ENCODE measurements around the gene MCRIP1.

DNA sequence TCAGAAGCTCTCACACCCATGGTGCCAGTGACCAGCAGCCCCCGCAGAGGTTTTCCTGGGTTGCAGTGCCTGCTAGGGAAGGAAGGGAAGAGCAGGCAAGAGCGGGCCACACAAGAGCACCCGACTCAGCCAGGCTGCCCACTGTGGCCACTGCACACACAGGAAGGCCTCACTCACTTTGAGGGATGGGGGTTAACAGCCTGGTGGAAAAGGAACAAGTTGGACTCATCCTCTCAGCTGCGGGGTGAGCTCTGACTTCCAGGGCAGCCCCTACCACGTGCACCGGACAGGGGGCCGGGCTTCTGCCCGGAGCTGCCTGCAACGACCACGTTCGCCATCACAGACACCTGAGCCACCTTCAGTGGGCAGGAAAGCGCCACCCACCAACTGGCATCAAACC, 19.1 kb upstream of the MCRIP1 start:
- no peak for TF ChIP-seq SUZ12 (IDR thresholded peaks at IDR 0.05; ENCODE audit: extremely low read depth, insufficient read depth, insufficient read length)
- TF ChIP-seq YY1 (IDR thresholded peaks at IDR 0.05; ENCODE audit: insufficient read depth, insufficient read length) = no peak

Measured in NT2/D1 (cell line).